Breast epithelium (tissue), 4 donors: ENCODE measurements around the gene RPS19BP1. TPM values are rescaled to one million over a fixed set of nuclear protein-coding genes. Genes with fewer than 3 reads are reported as not detected.

Experiments
- DNase-seq, 2 donors: peaks; one replicate each; pipeline ENCODE4 v3.0.0-alpha.2; 2019; ENCODE audit warnings: low spot score in 2 of 2
- H3K27ac ChIP-seq, 2 donors: fragments of 200-600 bp; sonication (generic) in 1 of 2; one replicate each; pipeline ENCODE4 v1.5.1; 2016 to 2019; ENCODE audit warnings: mild to moderate bottlenecking in 1 of 2
- H3K27me3 ChIP-seq, 2 donors: fragments of 200-600 bp; sonication (generic) in 1 of 2; one replicate each; pipeline versions ENCODE4 v1.5.1 to v1.6.0; 2017 to 2019; ENCODE audit warnings: control low read depth in 1 of 2, mild to moderate bottlenecking in 1 of 2
- H3K36me3 ChIP-seq: fragments of 200-600 bp; one replicate; pipeline ENCODE4 v1.5.1; 2019
- H3K4me1 ChIP-seq, 2 donors: fragments of 200-600 bp; sonication (generic); one replicate each; pipeline ENCODE4 v1.5.1; 2016 to 2019; ENCODE audit warnings: control low read depth in 1 of 2
- H3K4me3 ChIP-seq, 3 donors: fragments of 200-600 bp; sonication (generic); 1 replicate in 2 of 3; 2 replicates in 1 of 3; pipeline ENCODE4 v1.5.1; 2016 to 2019; ENCODE audit warnings: mild to moderate bottlenecking in 3 of 3, moderate library complexity in 2 of 3
- H3K9me3 ChIP-seq, 2 donors: fragments of 200-600 bp; sonication (generic) in 1 of 2; one replicate each; pipeline ENCODE4 v1.5.1; 2016 to 2019; ENCODE audit warnings: control low read depth in 1 of 2
- CTCF ChIP-seq, 3 donors: fragments of 450-650 bp; IDR thresholded peaks; one replicate each; pipeline ENCODE4 v1.5.1; 2016 to 2017; ENCODE audit warnings: antibody characterized with exemption in 3 of 3, mild to moderate bottlenecking in 3 of 3, moderate library complexity in 3 of 3
- POLR2A ChIP-seq: fragments of 450-650 bp; IDR thresholded peaks from one replicate; pipeline ENCODE4 v1.6.1; 2016; ENCODE audit warnings: antibody characterized with exemption, mild to moderate bottlenecking, moderate library complexity
- POLR2AphosphoS5 ChIP-seq, 3 donors: sonication (generic); formaldehyde crosslinking; IDR thresholded peaks; one replicate each; pipeline ENCODE4 v1.6.1; 2017; ENCODE audit warnings: antibody characterized with exemption in 3 of 3
- intact Hi-C: fragments of 100-400 bp; cut with DNase I; formaldehyde crosslinking; loops from one replicate; pipeline ENCODE4 v1.15.1; 2023; ENCODE audit warnings: low total_unique reads
- total RNA-seq, 3 donors: library from RNA; depleted of rRNA; stranded (reverse); fragments of >200 nt; gene quantifications; one replicate each; pipeline ENCODE4 v1.1.0, GENCODE V29; 2016

The RPS19BP1 gene
- total RNA-seq, 3 donors from 2014 or later, result 112 to 177 (median 159) TPM

GRCh38 chr22:39489094-39490068, 43.2 kb downstream of the RPS19BP1 start:
- Histone ChIP-seq H3K4me1 (no peaks in the 10 kb centered on the region), H3K4me3 (no peak overlapping the region), H3K9me3 (no peaks in the 10 kb centered on the region), H3K27me3 (no peaks in the 10 kb centered on the region), H3K36me3 (no peaks in the 10 kb centered on the region), H3K27ac (no peak overlapping the region)
- DNase-seq, result no peak
- TF ChIP-seq POLR2AphosphoS5 (IDR thresholded peaks at IDR 0.05) (no peak), POLR2A (no peak), CTCF (IDR thresholded peaks at IDR 0.05) (no peak)
- intact Hi-C loops, result no loop called here

GRCh38 chr22:39488563-39489083, 43.9 kb downstream of the RPS19BP1 start:
- Histone ChIP-seq H3K27me3 (no peaks in the 10 kb centered on the region), H3K36me3 (no peaks in the 10 kb centered on the region), H3K4me1 (no peaks in the 10 kb centered on the region), H3K9me3 (no peaks in the 10 kb centered on the region), H3K27ac (no peak overlapping the region), H3K4me3 (no peak overlapping the region)
- TF ChIP-seq CTCF (IDR thresholded peaks at IDR 0.05), result no peak
- TF ChIP-seq POLR2A, result no peak
- TF ChIP-seq POLR2AphosphoS5 (IDR thresholded peaks at IDR 0.05), result no peak
- intact Hi-C loops, result no loop called here
- DNase-seq, result no peak

DNA sequence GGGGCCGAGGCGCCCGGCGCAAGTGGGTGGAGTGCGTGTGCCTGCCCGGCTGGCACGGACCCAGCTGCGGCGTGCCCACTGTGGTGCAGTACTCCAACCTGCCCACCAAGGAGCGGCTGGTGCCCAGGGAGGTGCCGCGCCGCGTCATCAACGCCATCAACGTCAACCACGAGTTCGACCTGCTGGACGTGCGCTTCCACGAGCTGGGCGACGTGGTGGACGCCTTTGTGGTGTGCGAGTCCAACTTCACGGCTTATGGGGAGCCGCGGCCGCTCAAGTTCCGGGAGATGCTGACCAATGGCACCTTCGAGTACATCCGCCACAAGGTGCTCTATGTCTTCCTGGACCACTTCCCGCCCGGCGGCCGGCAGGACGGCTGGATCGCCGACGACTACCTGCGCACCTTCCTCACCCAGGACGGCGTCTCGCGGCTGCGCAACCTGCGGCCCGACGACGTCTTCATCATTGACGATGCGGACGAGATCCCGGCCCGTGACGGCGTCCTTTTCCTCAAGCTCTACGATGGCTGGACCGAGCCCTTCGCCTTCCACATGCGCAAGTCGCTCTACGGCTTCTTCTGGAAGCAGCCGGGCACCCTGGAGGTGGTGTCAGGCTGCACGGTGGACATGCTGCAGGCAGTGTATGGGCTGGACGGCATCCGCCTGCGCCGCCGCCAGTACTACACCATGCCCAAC, 44.6 kb downstream of the RPS19BP1 start:
- no peak overlapping the region for H3K4me3 ChIP-seq
- no peak for DNase-seq
- intact Hi-C loops, result no loop called here
- no peak overlapping the region for H3K27ac ChIP-seq
- no peaks in the 10 kb centered on the region for H3K9me3 ChIP-seq
- no peaks in the 10 kb centered on the region for H3K27me3 ChIP-seq
- no peaks in the 10 kb centered on the region for H3K4me1 ChIP-seq
- TF ChIP-seq POLR2A, result no peak
- no peak for TF ChIP-seq POLR2AphosphoS5 (IDR thresholded peaks at IDR 0.05)
- TF ChIP-seq CTCF (IDR thresholded peaks at IDR 0.05), result no peak
- no peaks in the 10 kb centered on the region for H3K36me3 ChIP-seq

DNA sequence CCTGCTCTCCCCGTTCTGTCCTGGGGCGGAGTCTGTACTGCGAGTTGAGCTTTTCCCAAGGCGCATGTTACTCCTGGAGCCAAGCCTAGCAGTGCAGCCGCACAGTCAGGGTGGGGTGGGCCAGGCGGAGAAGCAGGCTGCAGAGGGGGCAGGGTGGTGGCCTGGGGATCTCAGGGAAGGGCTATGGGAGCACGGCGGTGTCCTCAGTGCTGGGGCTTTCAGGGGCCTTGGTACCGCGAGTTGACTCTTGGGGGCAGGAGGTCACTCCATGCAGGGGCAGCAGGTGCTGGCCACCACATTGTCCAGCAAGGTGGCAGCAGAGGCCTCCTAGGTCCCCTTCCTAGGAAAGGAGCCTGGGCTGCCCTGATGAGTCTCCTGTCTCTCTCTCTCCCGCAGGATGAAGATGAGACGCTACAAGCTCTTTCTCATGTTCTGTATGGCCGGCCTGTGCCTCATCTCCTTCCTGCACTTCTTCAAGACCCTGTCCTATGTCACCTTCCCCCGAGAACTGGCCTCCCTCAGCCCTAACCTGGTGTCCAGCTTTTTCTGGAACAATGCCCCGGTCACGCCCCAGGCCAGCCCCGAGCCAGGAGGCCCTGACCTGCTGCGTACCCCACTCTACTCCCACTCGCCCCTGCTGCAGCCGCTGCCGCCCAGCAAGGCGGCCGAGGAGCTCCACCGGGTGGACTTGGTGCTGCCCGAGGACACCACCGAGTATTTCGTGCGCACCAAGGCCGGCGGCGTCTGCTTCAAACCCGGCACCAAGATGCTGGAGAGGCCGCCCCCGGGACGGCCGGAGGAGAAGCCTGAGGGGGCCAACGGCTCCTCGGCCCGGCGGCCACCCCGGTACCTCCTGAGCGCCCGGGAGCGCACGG, 45.4 kb downstream of the RPS19BP1 start:
- intact Hi-C loops, result no loop called here
- Histone ChIP-seq H3K9me3 (no peaks in the 10 kb centered on the region), H3K4me3 (no peak overlapping the region), H3K27ac (no peak overlapping the region), H3K4me1 (no peaks in the 10 kb centered on the region), H3K36me3 (no peaks in the 10 kb centered on the region), H3K27me3 (no peaks in the 10 kb centered on the region)
- no peak for DNase-seq
- TF ChIP-seq POLR2A, result no peak

DNA sequence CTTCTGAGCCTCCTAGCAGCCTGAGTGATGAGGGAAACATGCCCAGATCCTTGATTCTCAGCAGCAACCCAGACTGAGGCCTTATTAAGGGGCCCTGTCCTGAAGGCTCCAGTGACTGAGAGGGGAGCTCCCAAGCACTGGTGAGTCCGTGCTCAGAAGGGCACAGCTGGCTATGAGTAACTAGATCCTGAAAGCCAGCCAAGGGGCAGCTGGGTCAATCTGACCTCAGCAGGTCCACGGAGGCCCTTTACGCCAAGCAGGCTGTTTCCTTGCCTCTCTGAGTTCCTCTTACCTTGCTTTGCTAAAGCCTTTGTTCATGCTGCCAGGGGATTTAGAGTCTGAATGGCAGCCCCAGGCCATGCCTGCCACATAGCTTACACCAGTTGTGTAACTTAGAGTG, 49.8 kb downstream of the RPS19BP1 start:
- TF ChIP-seq CTCF (IDR thresholded peaks at IDR 0.05), result no peak
- no peak for TF ChIP-seq POLR2AphosphoS5 (IDR thresholded peaks at IDR 0.05)

More for the DNA sequence above, 49.8 kb downstream of the RPS19BP1 start:
- no peak overlapping the region for H3K27ac ChIP-seq
- H3K9me3 ChIP-seq, result no peaks in the 10 kb centered on the region
- no peaks in the 10 kb centered on the region for H3K27me3 ChIP-seq
- H3K4me1 ChIP-seq, result no peaks in the 10 kb centered on the region
- no peak for DNase-seq
- no peaks in the 10 kb centered on the region for H3K36me3 ChIP-seq
- intact Hi-C loops, result no loop called here
- H3K4me3 ChIP-seq, result no peak overlapping the region
